GM18511 (cell line): ENCODE data around the gene RASSF7.

Experiments used
- ATAC-seq: cut with Tn5 transposase; IDR thresholded peaks from one replicate; pipeline ENCODE4 v1.9.1; 2021; ENCODE audit warnings: mild to moderate bottlenecking, moderate library complexity; ENCODE audit not compliant: unreplicated experiment

The RASSF7 gene

GRCh38 chr11:532527-532985, 28.2 kb upstream of the RASSF7 start:
- no peak for ATAC-seq

GRCh38 chr11:532986-533585, 27.7 kb upstream of the RASSF7 start:
- no peak for ATAC-seq

GRCh38 chr11:533586-534395, 27.0 kb upstream of the RASSF7 start:
- no peak for ATAC-seq

GRCh38 chr11:534396-535209, 26.2 kb upstream of the RASSF7 start:
- no peak for ATAC-seq

GRCh38 chr11:535210-535518, 25.6 kb upstream of the RASSF7 start:
- ATAC-seq, result peak; percentile 18

GRCh38 chr11:535519-536454, 25.0 kb upstream of the RASSF7 start, which contains the start of gene HRAS:
Gene HRAS (minus strand): TSS chr11:535576.
- ATAC-seq, result peak; percentile 74

- ATAC-seq, result peak; percentile 59
Measured at GRCh38 chr11:536841-537621, 23.7 kb upstream of the RASSF7 start, which contains the start of gene LRRC56. Gene LRRC56 (plus strand): TSS chr11:537527. CDS start chr11:540685, 3,158 bp downstream.

GRCh38 chr11:537622-538430, 22.9 kb upstream of the RASSF7 start:
- ATAC-seq, result no peak

- no peak for ATAC-seq
Measured at GRCh38 chr11:538431-539051, 22.2 kb upstream of the RASSF7 start.

GRCh38 chr11:539971-540481, 20.7 kb upstream of the RASSF7 start:
- ATAC-seq, result no peak

GRCh38 chr11:540583-541432, 20.0 kb upstream of the RASSF7 start:
- ATAC-seq, result no peak

- no peak for ATAC-seq
Measured at GRCh38 chr11:541433-541885, 19.3 kb upstream of the RASSF7 start.

GRCh38 chr11:544817-545166, 16.0 kb upstream of the RASSF7 start:
- no peak for ATAC-seq

- no peak for ATAC-seq
Measured at GRCh38 chr11:545171-545570, 15.6 kb upstream of the RASSF7 start.

GRCh38 chr11:548700-549603, 11.8 kb upstream of the RASSF7 start:
- no peak for ATAC-seq

- ATAC-seq, result no peak
Measured at GRCh38 chr11:550021-550745, 10.6 kb upstream of the RASSF7 start.
